Neural progenitor cell (in vitro differentiated cells): ENCODE measurements around the gene BACH1.

ENCODE experiments used
- EZH2 ChIP-seq: fragments of 200-600 bp; sonication (generic); IDR thresholded peaks from 2 replicates; pipeline ENCODE4 v1.6.1; 2017; ENCODE audit warnings: antibody characterized with exemption, mild to moderate bottlenecking, moderate library complexity
- EZH2phosphoT487 ChIP-seq: fragments of 200-600 bp; sonication (generic); IDR thresholded peaks from 2 replicates; pipeline ENCODE4 v1.6.1; 2017; ENCODE audit warnings: antibody characterized with exemption
- TF ChIP-seq, protein P1 (sequence below): fragments of 200-600 bp; sonication (generic); IDR thresholded peaks from 2 replicates; pipeline ENCODE4 v1.5.1; 2017; ENCODE audit warnings: antibody characterized with exemption, mild to moderate bottlenecking

GRCh38 chr21:29308456-29308783 lies 9.7 kb downstream of the BACH1 start:
- TF ChIP-seq, protein P1, sequence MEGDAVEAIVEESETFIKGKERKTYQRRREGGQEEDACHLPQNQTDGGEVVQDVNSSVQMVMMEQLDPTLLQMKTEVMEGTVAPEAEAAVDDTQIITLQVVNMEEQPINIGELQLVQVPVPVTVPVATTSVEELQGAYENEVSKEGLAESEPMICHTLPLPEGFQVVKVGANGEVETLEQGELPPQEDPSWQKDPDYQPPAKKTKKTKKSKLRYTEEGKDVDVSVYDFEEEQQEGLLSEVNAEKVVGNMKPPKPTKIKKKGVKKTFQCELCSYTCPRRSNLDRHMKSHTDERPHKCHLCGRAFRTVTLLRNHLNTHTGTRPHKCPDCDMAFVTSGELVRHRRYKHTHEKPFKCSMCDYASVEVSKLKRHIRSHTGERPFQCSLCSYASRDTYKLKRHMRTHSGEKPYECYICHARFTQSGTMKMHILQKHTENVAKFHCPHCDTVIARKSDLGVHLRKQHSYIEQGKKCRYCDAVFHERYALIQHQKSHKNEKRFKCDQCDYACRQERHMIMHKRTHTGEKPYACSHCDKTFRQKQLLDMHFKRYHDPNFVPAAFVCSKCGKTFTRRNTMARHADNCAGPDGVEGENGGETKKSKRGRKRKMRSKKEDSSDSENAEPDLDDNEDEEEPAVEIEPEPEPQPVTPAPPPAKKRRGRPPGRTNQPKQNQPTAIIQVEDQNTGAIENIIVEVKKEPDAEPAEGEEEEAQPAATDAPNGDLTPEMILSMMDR: no peak
- TF ChIP-seq EZH2: no peak
- TF ChIP-seq EZH2phosphoT487: no peak
